CD8-positive, alpha-beta memory T cell (primary cell): Measurements from ENCODE around the gene SHQ1. TPM values are rescaled to one million over a fixed set of nuclear protein-coding genes. Genes with fewer than 3 reads are reported as not detected.

ENCODE experiments used
- CTCF ChIA-PET: fragments of 350-600 bp; sonication (Branson Sonifier 250); formaldehyde crosslinking; loops from one replicate; lab custom pipeline; 2021; ENCODE audit warnings: antibody characterized with exemption; lab: Charles Lee
- POLR2A ChIA-PET: fragments of 350-600 bp; sonication (Branson Sonifier 250); formaldehyde crosslinking; loops from one replicate; lab custom pipeline; 2021; ENCODE audit warnings: antibody characterized with exemption; lab: Charles Lee
- DNase-seq, 5 donors: peaks; one replicate each; pipeline versions ENCODE4 v3.0.0 to v3.0.0-alpha.2; 2020 to 2022; ENCODE audit warnings: mixed read lengths in 1 of 5
- H3K27ac ChIP-seq: one replicate; pipeline ENCODE4 v1.7.0; 2013; ENCODE audit warnings: low read depth, mild to moderate bottlenecking, low read length, moderate library complexity
- H3K27me3 ChIP-seq: 2 replicates; pipeline ENCODE4 v1.7.0; 2013; ENCODE audit warnings: low read length, mild to moderate bottlenecking; ENCODE audit not compliant: insufficient read depth, poor library complexity, severe bottlenecking
- H3K36me3 ChIP-seq: 2 replicates; pipeline ENCODE4 v1.7.0; 2013; ENCODE audit warnings: mild to moderate bottlenecking, low read length, moderate library complexity; ENCODE audit not compliant: insufficient read depth
- H3K4me1 ChIP-seq: 2 replicates; pipeline ENCODE4 v1.7.0; 2013; ENCODE audit warnings: mild to moderate bottlenecking, low read length, moderate library complexity; ENCODE audit not compliant: insufficient read depth
- H3K4me3 ChIP-seq: 2 replicates; pipeline ENCODE4 v1.7.0; 2013; ENCODE audit warnings: mild to moderate bottlenecking, low read length
- H3K9me3 ChIP-seq: 2 replicates; pipeline ENCODE4 v1.7.0; 2013; ENCODE audit warnings: mild to moderate bottlenecking, low read length
- H3K27ac Mint-ChIP-seq, 8 donors: one replicate each; pipeline ENCODE4 v1.8.0; 2020 to 2021; ENCODE audit warnings: mixed read lengths in 8 of 8, mild to moderate bottlenecking in 6 of 8, inconsistent platforms in 3 of 8, moderate library complexity in 3 of 8
- H3K27me3 Mint-ChIP-seq, 2 donors: one replicate each; pipeline ENCODE4 v1.8.0; 2020 to 2021; ENCODE audit warnings: mixed read lengths in 2 of 2, mild to moderate bottlenecking in 1 of 2, moderate library complexity in 1 of 2
- H3K36me3 Mint-ChIP-seq, 3 donors: one replicate each; pipeline ENCODE4 v1.8.0; 2020 to 2021; ENCODE audit warnings: mixed read lengths in 3 of 3, inconsistent platforms in 1 of 3, mild to moderate bottlenecking in 1 of 3
- H3K4me1 Mint-ChIP-seq, 3 donors: one replicate each; pipeline ENCODE4 v1.8.0; 2020 to 2021; ENCODE audit warnings: mixed read lengths in 3 of 3, inconsistent platforms in 1 of 3, mild to moderate bottlenecking in 1 of 3
- H3K4me3 Mint-ChIP-seq, 7 donors: one replicate each; pipeline ENCODE4 v1.8.0; 2020 to 2021; ENCODE audit warnings: mixed read lengths in 7 of 7, mild to moderate bottlenecking in 6 of 7, moderate library complexity in 4 of 7, inconsistent platforms in 2 of 7
- H3K9me3 Mint-ChIP-seq, 5 donors: one replicate each; pipeline ENCODE4 v1.8.0; 2020 to 2022; ENCODE audit warnings: mixed read lengths in 5 of 5, mild to moderate bottlenecking in 3 of 5, moderate library complexity in 2 of 5, inconsistent platforms in 1 of 5
- polyA plus RNA-seq: library from polyadenylated mRNA; unstranded; fragments of 300-500 nt; fragmentation: Illumina TruSeq; gene quantifications from one replicate; pipeline ENCODE4 v1.2.3, GENCODE V29; 2021
- total RNA-seq, 2 experiments: library from RNA; stranded (reverse); gene quantifications; one replicate each; pipeline ENCODE4 v1.2.3, GENCODE V29; 2021

SHQ1 gene
- total and polyA plus RNA-seq, 3 experiments from 2014 or later = 36.0 to 44.9 (median 37.7) TPM

DNA sequence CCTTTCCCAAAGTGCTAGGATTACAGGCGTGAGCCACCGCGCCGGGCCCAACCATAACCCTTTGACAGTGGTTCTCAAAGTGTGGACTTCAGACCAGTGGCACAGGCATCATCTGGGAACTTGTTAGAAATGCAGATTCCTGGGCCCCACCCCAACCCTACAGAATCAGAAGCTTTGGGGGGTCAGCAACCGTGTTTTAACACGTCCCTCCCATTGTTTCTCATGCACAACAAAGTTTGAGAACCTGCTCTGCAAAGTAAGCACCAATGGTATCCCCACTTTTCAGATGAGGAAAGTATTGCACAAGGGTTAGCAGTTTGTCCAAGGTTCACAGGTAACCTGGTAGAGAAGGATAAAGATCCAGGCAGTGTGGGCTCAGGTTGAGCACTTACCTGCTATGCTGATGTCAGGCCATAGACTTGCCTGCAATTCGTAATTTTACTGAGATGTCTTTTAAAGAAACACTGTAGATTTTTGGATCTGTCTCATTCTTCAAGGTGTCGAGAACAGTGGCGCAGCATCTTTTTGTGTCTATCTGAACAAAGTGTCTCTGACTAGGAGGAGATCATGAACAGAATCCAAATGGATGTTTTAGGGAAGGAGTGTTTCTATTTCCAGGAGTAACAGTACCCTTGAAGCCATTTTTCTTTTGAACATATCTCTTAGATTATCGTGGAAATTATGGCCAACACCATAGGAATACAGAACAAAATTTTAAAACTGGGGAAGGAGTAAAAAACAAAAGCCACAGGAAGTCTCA is 42.1 kb upstream of the SHQ1 start:
- Histone ChIP-seq H3K27me3 (peaks cover 32% of the 10 kb centered on the region), H3K27ac (no peak overlapping the region), H3K4me1 (peaks cover 7% of the 10 kb centered on the region), H3K4me3 (no peak overlapping the region), H3K9me3 (no peaks in the 10 kb centered on the region), H3K36me3 (no peaks in the 10 kb centered on the region)
- CTCF ChIA-PET = interaction anchor here (0.7 kb wide), 1 partner anchor 240 kb away, joined by 3 read pairs; no protein-coding TSS in a partner anchor
- Mint-ChIP-seq H3K36me3 (no peaks in the 10 kb centered on the region), H3K4me3 (peak overlapping the region in 1 of 7 donors; percentile 44), H3K9me3 (peaks cover 0 to 2% (median 0%) of the 10 kb centered on the region in 5 donors), H3K27me3 (peaks cover 37 to 81% of the 10 kb centered on the region in 2 donors), H3K4me1 (peaks cover 11 to 18% (median 15%) of the 10 kb centered on the region in 3 donors), H3K27ac (peak overlapping the region in 1 of 8 donors; percentile 39)
- no peak for DNase-seq
- POLR2A ChIA-PET = no interaction called here

DNA sequence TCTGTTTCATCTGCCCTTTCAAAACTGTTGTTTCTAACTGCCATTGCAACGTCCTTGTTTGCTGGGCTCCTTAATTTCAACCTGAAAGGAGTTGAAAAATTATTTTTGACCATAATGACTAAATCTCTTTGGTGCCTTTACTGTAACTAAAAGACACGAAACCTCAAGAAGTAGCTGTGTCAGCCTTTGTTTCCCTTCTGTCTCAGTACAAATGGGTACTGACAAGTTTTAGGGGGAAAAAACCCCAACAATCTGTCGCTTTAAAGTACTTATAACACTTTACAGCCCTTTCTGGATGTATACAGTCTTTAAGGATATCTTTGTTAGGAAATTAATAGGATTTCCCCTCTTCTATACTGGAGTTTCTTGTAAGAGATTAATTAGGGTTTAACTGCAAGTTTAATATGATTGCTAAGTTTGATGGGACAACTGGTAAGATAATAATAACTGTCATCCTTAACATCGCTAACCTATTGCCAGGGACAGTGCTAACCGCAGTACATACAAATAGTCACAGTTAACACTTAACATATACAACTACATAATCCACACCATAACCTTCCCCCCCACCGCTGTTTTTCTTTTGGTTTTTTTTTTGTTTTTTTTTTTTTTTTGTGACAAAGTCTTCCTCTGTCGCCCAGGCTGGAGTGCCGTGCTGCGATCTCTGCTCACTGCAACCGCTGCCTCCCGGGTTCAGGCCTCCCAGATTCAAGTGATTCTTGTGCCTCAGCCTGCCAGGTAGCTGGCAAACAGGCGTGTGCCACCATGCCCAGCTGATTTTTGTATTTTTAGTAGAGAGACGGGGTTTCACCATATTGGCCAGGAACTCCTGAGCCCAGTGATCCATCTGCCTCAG is 41.3 kb upstream of the SHQ1 start:
- POLR2A ChIA-PET = no interaction called here
- Mint-ChIP-seq H3K27me3 (peaks cover 42 to 82% of the 10 kb centered on the region in 2 donors), H3K4me3 (peak overlapping the region in 4 of 7 donors; percentile 30 to 52 (median 37)), H3K4me1 (peaks cover 11 to 18% (median 15%) of the 10 kb centered on the region in 3 donors), H3K36me3 (no peaks in the 10 kb centered on the region), H3K27ac (peak overlapping the region in 1 of 8 donors; percentile 39), H3K9me3 (no peaks in the 10 kb centered on the region)
- no peak for DNase-seq
- peaks cover 7% of the 10 kb centered on the region for H3K4me1 ChIP-seq
- H3K4me3 ChIP-seq = no peak overlapping the region
- no peaks in the 10 kb centered on the region for H3K36me3 ChIP-seq
- H3K27me3 ChIP-seq = peaks cover 26% of the 10 kb centered on the region
- CTCF ChIA-PET = interaction anchor here (0.7 kb wide), 1 partner anchor 239 kb away, joined by 3 read pairs; no protein-coding TSS in a partner anchor
- H3K9me3 ChIP-seq = no peaks in the 10 kb centered on the region
- H3K27ac ChIP-seq = no peak overlapping the region

DNA sequence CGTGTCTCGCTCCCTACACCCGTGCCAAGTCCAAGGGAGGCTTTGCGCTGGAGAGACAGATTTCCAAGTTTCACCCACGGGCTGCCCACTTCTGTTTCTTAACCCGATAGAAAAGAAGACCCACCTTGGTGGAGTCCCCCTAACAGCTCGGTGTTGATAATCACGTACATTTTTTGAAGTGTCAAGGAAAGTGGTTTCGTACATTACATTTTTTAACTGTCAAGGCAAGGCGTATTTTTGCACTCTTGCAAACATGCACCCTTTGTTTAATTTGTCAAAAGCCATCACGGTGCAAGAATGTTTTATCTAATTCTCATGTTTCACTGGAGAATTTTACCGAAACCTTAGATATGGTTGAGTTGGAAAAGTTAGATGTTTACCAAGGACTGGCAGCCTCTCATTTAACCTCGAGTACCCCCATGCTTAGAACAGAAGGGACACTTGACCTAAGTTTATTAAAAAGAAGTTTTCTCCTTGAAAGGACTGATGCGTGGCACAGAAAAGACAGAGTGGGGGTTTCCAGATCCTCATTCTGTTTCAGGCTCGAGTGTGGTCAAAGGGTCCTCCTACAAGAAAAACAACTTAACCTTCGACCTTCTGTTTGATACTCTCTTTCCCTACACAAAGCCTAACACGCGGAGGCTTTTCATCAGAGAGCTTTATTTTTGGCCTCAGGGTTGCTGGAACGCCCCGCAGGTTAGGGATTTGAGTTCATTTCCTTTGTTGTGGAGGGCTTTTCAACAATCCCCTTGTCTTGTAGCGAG is 40.5 kb upstream of the SHQ1 start:
- no peaks in the 10 kb centered on the region for H3K9me3 ChIP-seq
- H3K4me3 Mint-ChIP-seq = peak overlapping the region in 6 of 7 donors; percentile 30 to 55 (median 52)
- H3K27ac Mint-ChIP-seq = no peak overlapping the region
- peaks cover 0 to 4% (median 0%) of the 10 kb centered on the region in 3 donors for H3K36me3 Mint-ChIP-seq
- H3K27me3 ChIP-seq = peaks cover 26% of the 10 kb centered on the region
- H3K27ac ChIP-seq = no peak overlapping the region
- CTCF ChIA-PET = no interaction called here
- H3K4me3 ChIP-seq = no peak overlapping the region
- H3K9me3 Mint-ChIP-seq = peaks cover 0 to 4% (median 0%) of the 10 kb centered on the region in 5 donors
- H3K4me1 Mint-ChIP-seq = peaks cover 11 to 18% (median 15%) of the 10 kb centered on the region in 3 donors
- POLR2A ChIA-PET = no interaction called here
- peaks cover 7% of the 10 kb centered on the region for H3K4me1 ChIP-seq
- DNase-seq = peak in 1 of 5 donors; percentile 7
- no peaks in the 10 kb centered on the region for H3K36me3 ChIP-seq
- peaks cover 39 to 84% of the 10 kb centered on the region in 2 donors for H3K27me3 Mint-ChIP-seq

- peak in 1 of 5 donors; percentile 9 for DNase-seq
- Histone ChIP-seq H3K36me3 (no peaks in the 10 kb centered on the region), H3K4me3 (peak within 1 kb of the TSS; percentile 47), H3K9me3 (no peaks in the 10 kb centered on the region), H3K27me3 (peaks cover 26% of the 10 kb centered on the region), H3K27ac (no peak within 1 kb of the TSS), H3K4me1 (peaks cover 7% of the 10 kb centered on the region)
- Mint-ChIP-seq H3K27me3 (peaks cover 39 to 82% of the 10 kb centered on the region in 2 donors), H3K36me3 (peaks cover 0 to 4% (median 4%) of the 10 kb centered on the region in 3 donors), H3K27ac (no peak within 1 kb of the TSS), H3K4me1 (peaks cover 11 to 18% (median 15%) of the 10 kb centered on the region in 3 donors), H3K4me3 (peak within 1 kb of the TSS; percentile 53 to 79 (median 73)), H3K9me3 (peaks cover 3 to 8% (median 4%) of the 10 kb centered on the region in 5 donors)
- CTCF ChIA-PET = no interaction called here
- POLR2A ChIA-PET = no interaction called here
Measured at GRCh38 chr3:72887705-72888545, 39.7 kb upstream of the SHQ1 start, which contains the start of gene GXYLT2. TSS of gene GXYLT2 (plus strand) at chr3:72888046. CDS start at chr3:72888234, 188 bp downstream.

DNA sequence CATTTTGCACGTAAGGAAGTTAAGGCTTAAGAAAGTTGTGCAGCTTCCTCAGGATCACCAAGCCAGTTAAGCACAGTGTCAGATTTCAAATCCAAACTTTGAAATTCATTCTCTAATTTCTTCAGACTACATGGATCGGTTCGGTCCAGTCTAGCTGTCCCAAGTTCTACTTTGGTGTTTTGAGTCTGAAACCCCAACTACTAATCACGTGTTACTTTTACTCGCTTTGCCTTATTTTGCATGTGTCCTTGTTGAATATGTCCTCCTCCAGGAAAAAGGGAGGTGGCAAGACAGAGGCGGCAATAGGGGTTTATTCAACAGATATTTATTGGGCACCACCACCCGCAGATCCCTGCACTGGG is 39.1 kb upstream of the SHQ1 start:
- H3K4me1 Mint-ChIP-seq = peaks cover 11 to 18% (median 15%) of the 10 kb centered on the region in 3 donors
- no peaks in the 10 kb centered on the region for H3K36me3 ChIP-seq
- H3K27ac Mint-ChIP-seq = no peak overlapping the region
- peak overlapping the region; percentile 53 to 79 (median 73) for H3K4me3 Mint-ChIP-seq
- peaks cover 3 to 8% (median 4%) of the 10 kb centered on the region in 5 donors for H3K9me3 Mint-ChIP-seq
- CTCF ChIA-PET = interaction anchor here (0.7 kb wide), 1 partner anchor 10 kb away, joined by 3 read pairs; no protein-coding TSS in a partner anchor
- no peak overlapping the region for H3K27ac ChIP-seq
- POLR2A ChIA-PET = no interaction called here
- peaks cover 26% of the 10 kb centered on the region for H3K27me3 ChIP-seq
- peak overlapping the region; percentile 47 for H3K4me3 ChIP-seq
- no peaks in the 10 kb centered on the region for H3K9me3 ChIP-seq
- H3K27me3 Mint-ChIP-seq = peaks cover 37 to 80% of the 10 kb centered on the region in 2 donors
- H3K36me3 Mint-ChIP-seq = peaks cover 0 to 4% (median 4%) of the 10 kb centered on the region in 3 donors
- no peak for DNase-seq
- H3K4me1 ChIP-seq = peaks cover 7% of the 10 kb centered on the region

GRCh38 chr3:72872183-72872582 is 23.9 kb upstream of the SHQ1 start:
- CTCF ChIA-PET = no interaction called here

More at GRCh38 chr3:72872183-72872582, 23.9 kb upstream of the SHQ1 start:
- Mint-ChIP-seq H3K9me3 (no peaks in the 10 kb centered on the region), H3K27me3 (peaks cover 4 to 18% of the 10 kb centered on the region in 2 donors), H3K4me1 (no peaks in the 10 kb centered on the region), H3K36me3 (no peaks in the 10 kb centered on the region), H3K27ac (peak overlapping the region in 1 of 8 donors; percentile 8), H3K4me3 (no peak overlapping the region)
- Histone ChIP-seq H3K36me3 (no peaks in the 10 kb centered on the region), H3K4me3 (no peak overlapping the region), H3K27ac (no peak overlapping the region), H3K27me3 (no peaks in the 10 kb centered on the region), H3K4me1 (no peaks in the 10 kb centered on the region), H3K9me3 (no peaks in the 10 kb centered on the region)
- no peak for DNase-seq
- POLR2A ChIA-PET = no interaction called here
